ENCODE results near the gene TCAF1.

The TCAF1 gene

DNA sequence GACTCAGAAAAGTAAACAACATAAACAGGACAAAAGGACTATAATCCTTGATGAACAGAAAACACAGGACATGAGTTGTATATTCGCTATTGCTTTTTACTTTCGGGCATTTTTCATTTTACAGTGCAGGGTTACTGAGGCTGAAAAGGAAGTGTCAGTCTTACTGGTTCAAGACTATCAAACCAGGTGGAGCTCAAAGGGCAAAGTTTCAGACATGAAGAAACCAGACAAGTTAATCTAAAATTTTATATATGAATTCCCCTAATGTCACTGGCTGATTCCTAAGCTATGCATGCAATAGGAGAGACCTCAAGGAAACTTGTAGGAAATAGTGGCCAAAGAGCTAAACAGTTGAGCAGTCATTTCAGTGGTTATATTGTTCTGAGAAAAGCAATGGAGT, 11.4 kb downstream of the TCAF1 start:
- TF ChIP-seq, protein P1, sequence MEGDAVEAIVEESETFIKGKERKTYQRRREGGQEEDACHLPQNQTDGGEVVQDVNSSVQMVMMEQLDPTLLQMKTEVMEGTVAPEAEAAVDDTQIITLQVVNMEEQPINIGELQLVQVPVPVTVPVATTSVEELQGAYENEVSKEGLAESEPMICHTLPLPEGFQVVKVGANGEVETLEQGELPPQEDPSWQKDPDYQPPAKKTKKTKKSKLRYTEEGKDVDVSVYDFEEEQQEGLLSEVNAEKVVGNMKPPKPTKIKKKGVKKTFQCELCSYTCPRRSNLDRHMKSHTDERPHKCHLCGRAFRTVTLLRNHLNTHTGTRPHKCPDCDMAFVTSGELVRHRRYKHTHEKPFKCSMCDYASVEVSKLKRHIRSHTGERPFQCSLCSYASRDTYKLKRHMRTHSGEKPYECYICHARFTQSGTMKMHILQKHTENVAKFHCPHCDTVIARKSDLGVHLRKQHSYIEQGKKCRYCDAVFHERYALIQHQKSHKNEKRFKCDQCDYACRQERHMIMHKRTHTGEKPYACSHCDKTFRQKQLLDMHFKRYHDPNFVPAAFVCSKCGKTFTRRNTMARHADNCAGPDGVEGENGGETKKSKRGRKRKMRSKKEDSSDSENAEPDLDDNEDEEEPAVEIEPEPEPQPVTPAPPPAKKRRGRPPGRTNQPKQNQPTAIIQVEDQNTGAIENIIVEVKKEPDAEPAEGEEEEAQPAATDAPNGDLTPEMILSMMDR (IDR thresholded peaks at IDR 0.05; ENCODE audit: borderline replicate concordance, insufficient read depth, low read depth, low read length) = no peak
- H3K4me3 ChIP-seq (ENCODE audit: low read depth, low read length) = no peak overlapping the region

GRCh38 chr7:143889068-143889467, 12.9 kb downstream of the TCAF1 start:
- no peak overlapping the region for H3K4me3 ChIP-seq (ENCODE audit: low read depth, low read length)
- TF ChIP-seq, protein P1 (IDR thresholded peaks at IDR 0.05; ENCODE audit: borderline replicate concordance, insufficient read depth, low read depth, low read length) = no peak

GRCh38 chr7:143886826-143887477, 15.0 kb downstream of the TCAF1 start:
- H3K4me3 ChIP-seq (ENCODE audit: low read depth, low read length) = no peak overlapping the region
- TF ChIP-seq, protein P1 (IDR thresholded peaks at IDR 0.05; ENCODE audit: borderline replicate concordance, insufficient read depth, low read depth, low read length) = no peak

GRCh38 chr7:143885951-143886350, 16.0 kb downstream of the TCAF1 start:
- peak overlapping the region; percentile 11 for H3K4me3 ChIP-seq (ENCODE audit: low read depth, low read length)
- TF ChIP-seq, protein P1 (IDR thresholded peaks at IDR 0.05; ENCODE audit: borderline replicate concordance, insufficient read depth, low read depth, low read length) = no peak

DNA sequence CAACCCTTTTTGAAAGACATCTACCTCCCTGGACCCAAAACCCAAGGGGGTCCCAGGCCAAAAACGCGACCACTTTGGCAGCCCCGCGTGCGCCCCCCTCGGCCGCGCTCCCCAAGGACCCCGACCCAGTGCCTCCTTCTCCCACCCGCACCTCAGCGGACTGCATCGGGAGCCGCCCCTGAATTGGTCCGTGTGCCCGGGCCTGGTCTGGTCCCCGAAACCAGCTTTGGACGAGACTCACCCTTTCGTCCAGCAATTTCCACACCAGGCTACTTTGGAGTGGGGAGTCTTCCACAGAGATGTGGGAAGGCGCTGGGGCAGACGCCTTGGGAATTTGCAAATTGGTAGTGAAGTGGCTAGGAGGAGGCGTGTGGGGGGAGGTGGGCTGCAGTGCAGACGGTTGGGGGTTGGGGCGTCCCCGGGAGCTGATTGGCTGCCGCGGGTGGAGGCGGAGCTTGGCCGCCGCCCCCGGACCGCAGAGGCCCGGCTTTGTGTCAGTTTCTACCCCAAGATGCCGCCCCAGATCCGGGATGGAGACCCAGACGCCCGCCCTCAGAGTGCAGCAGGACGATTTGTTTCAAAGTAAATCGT, 16.9 kb downstream of the TCAF1 start:
- H3K4me3 ChIP-seq (ENCODE audit: low read depth, low read length) = peak overlapping the region; percentile 68
- TF ChIP-seq, protein P1 (IDR thresholded peaks at IDR 0.05; ENCODE audit: borderline replicate concordance, insufficient read depth, low read depth, low read length) = no peak

DNA sequence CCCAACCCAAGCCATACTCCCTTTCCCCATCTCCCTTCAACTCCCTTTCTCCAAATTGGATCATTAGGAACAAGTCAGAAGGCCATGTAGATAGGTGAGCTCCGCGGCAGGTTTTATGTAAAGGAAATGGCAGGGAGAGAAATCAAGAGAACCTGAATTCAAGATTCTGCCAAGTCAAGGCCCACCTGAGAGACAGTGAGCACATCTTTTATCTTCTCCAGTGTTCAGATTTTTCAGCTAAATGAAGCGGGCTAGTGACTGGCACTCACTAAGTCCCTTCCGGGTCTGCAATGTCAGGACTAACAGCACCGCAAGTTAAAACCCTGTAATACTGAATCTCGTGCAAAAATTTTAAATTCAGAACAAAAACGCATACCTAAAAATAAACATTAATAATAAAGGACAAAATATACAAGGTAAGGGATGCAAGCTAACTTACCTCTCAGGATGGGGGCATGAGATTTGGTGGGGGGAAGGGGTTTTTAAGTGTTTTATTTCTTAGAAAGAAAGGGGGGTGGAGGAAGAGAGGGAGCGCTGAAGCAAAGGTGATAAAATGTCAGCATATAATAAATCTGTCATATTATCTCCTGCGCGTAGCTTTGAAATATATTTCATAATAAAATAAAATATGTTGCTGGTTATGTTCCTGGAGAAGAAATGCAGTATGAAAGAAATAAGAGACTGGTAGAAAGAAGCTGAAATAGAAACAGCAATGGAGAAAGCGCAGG, 17.6 kb downstream of the TCAF1 start:
- H3K4me3 ChIP-seq (ENCODE audit: low read depth, low read length) = peak overlapping the region; percentile 68
- TF ChIP-seq, protein P1 (IDR thresholded peaks at IDR 0.05; ENCODE audit: borderline replicate concordance, insufficient read depth, low read depth, low read length) = no peak
